Endometrium (tissue), 2 donors: ENCODE results near the gene LCN10.

ENCODE experiments used
- FAIRE-seq: peaks from 2 replicates; lab custom pipeline; 2012; peaks lifted over from hg19 to GRCh38; lab: Jason Lieb, UNC
- donor health status: control.
- donor health status: control.

LCN10 gene

GRCh38 chr9:136698635-136699246, 44.0 kb downstream of the LCN10 start:
- FAIRE-seq: no peak

GRCh38 chr9:136697821-136698526, 44.8 kb downstream of the LCN10 start:
- FAIRE-seq: no peak

GRCh38 chr9:136697146-136697820, 45.5 kb downstream of the LCN10 start:
- FAIRE-seq: no peak

GRCh38 chr9:136696502-136696901, 46.2 kb downstream of the LCN10 start:
- no peak for FAIRE-seq

GRCh38 chr9:136695955-136696354, 46.8 kb downstream of the LCN10 start:
- no peak for FAIRE-seq

GRCh38 chr9:136695435-136695895, 47.3 kb downstream of the LCN10 start:
- no peak for FAIRE-seq

GRCh38 chr9:136694872-136695247, 47.9 kb downstream of the LCN10 start:
- no peak for FAIRE-seq

- FAIRE-seq: no peak
These were observed 48.4 kb downstream of the LCN10 start for GRCh38 chr9:136694163-136694871.

GRCh38 chr9:136693490-136694162, 49.1 kb downstream of the LCN10 start:
- no peak for FAIRE-seq

GRCh38 chr9:136693135-136693489, 49.6 kb downstream of the LCN10 start:
- FAIRE-seq: no peak

GRCh38 chr9:136692185-136693134, 50.3 kb downstream of the LCN10 start:
- FAIRE-seq: no peak

GRCh38 chr9:136691316-136692184, 51.2 kb downstream of the LCN10 start:
- FAIRE-seq: no peak

- no peak for FAIRE-seq
These were observed 51.9 kb downstream of the LCN10 start for GRCh38 chr9:136690806-136691261.

- no peak for FAIRE-seq
These were observed 52.5 kb downstream of the LCN10 start for GRCh38 chr9:136690104-136690805.

- FAIRE-seq: no peak
These were observed 53.7 kb downstream of the LCN10 start for GRCh38 chr9:136689108-136689460.

GRCh38 chr9:136688274-136689107, 54.2 kb downstream of the LCN10 start:
- no peak for FAIRE-seq
